ENCODE results near the gene HDLBP. TPM values are rescaled to one million over a fixed set of nuclear protein-coding genes. Genes with fewer than 3 reads are reported as not detected.

The HDLBP gene
- total and polyA plus RNA-seq, 10 of the 15 experiments (the other 5 are each of a cell fraction or from before 2014, with no cell fraction given) = 19.5 to 383 (median 249) TPM

DNA sequence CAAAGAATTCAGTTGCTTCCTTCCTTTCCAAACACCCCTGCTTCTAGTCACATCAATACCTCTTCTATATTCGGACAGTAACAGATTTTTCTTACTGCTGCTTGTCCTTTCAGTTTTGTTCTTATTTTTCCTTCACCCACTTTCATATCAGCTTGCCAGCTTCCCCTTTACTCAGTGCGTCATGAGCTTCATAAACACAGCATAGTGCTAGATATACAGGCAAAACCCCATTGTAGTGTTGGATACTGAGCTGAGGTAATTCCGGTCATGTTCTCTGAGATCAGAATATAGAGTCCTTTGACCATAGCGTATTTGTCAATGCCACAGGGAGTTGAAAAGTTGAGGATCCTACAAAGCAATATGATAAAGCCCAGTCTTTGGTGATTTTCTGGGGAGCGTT lies 43.0 kb upstream of the HDLBP start (continued):
- TF ChIP-seq REST (IDR thresholded peaks at IDR 0.05; ENCODE audit: low read depth, low read length) = no peak
- TF ChIP-seq SPI1 (IDR thresholded peaks at IDR 0.05; ENCODE audit: borderline replicate concordance, insufficient read depth, low read depth, low read length) = peak; percentile 59; the same call in 1 of the 2 replicates
- TF ChIP-seq RUNX3 (IDR thresholded peaks at IDR 0.05; ENCODE audit: low read length) = peak; percentile 58; the same call in 1 of the 2 replicates
- TF ChIP-seq NKRF (conservative IDR thresholded peaks at IDR 0.05) = no peak
- peak; percentile 68 for TF ChIP-seq IKZF1 (conservative IDR thresholded peaks at IDR 0.05)
- TF ChIP-seq IKZF2 (IDR thresholded peaks at IDR 0.05) = peak; percentile 78 to 79; a peak in 3 of 4 replicates
- peak; percentile 76 for TF ChIP-seq JUNB (IDR thresholded peaks at IDR 0.05)
- peak; percentile 93 for TF ChIP-seq CREB1 (IDR thresholded peaks at IDR 0.05; ENCODE audit: low read depth)
- TF ChIP-seq ZBTB4 (CRISPR knock-in tag; IDR thresholded peaks at IDR 0.05) = no peak
- TF ChIP-seq CREM (IDR thresholded peaks at IDR 0.05; ENCODE audit: low read depth) = peak; percentile 87
- TF ChIP-seq ZBED1 (IDR thresholded peaks at IDR 0.05; ENCODE audit: borderline replicate concordance) = peak; percentile 65; the same call in 1 of the 2 replicates
- no peak for TF ChIP-seq ZZZ3 (IDR thresholded peaks at IDR 0.05; ENCODE audit: control insufficient read depth, insufficient read length, low read depth)
- TF ChIP-seq RAD21 (IDR thresholded peaks at IDR 0.05; ENCODE audit: insufficient read depth, low read depth, low read length) = no peak
- TF ChIP-seq, protein P1, sequence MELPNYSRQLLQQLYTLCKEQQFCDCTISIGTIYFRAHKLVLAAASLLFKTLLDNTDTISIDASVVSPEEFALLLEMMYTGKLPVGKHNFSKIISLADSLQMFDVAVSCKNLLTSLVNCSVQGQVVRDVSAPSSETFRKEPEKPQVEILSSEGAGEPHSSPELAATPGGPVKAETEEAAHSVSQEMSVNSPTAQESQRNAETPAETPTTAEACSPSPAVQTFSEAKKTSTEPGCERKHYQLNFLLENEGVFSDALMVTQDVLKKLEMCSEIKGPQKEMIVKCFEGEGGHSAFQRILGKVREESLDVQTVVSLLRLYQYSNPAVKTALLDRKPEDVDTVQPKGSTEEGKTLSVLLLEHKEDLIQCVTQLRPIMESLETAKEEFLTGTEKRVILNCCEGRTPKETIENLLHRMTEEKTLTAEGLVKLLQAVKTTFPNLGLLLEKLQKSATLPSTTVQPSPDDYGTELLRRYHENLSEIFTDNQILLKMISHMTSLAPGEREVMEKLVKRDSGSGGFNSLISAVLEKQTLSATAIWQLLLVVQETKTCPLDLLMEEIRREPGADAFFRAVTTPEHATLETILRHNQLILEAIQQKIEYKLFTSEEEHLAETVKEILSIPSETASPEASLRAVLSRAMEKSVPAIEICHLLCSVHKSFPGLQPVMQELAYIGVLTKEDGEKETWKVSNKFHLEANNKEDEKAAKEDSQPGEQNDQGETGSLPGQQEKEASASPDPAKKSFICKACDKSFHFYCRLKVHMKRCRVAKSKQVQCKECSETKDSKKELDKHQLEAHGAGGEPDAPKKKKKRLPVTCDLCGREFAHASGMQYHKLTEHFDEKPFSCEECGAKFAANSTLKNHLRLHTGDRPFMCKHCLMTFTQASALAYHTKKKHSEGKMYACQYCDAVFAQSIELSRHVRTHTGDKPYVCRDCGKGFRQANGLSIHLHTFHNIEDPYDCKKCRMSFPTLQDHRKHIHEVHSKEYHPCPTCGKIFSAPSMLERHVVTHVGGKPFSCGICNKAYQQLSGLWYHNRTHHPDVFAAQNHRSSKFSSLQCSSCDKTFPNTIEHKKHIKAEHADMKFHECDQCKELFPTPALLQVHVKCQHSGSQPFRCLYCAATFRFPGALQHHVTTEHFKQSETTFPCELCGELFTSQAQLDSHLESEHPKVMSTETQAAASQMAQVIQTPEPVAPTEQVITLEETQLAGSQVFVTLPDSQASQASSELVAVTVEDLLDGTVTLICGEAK (IDR thresholded peaks at IDR 0.05; ENCODE audit: borderline replicate concordance) = peak; percentile 34; the same call in 1 of the 2 replicates
- no peak for TF ChIP-seq TARDBP (IDR thresholded peaks at IDR 0.05; ENCODE audit: borderline replicate concordance)
- no peak for TF ChIP-seq CHD2 (IDR thresholded peaks at IDR 0.05; ENCODE audit: borderline replicate concordance, low read depth, low read length)
- TF ChIP-seq GABPA (IDR thresholded peaks at IDR 0.05; ENCODE audit: low read depth) = peak; percentile 55; the same call in 1 of the 2 replicates
- no peak for TF ChIP-seq RFX5 (IDR thresholded peaks at IDR 0.05; ENCODE audit: low read depth, low read length)

All from GM12878 (cell line).